HG03575 (cell line): ENCODE results near the gene TPH2.

Source experiments
- ATAC-seq: cut with Tn5 transposase; IDR thresholded peaks from one replicate; pipeline ENCODE4 v1.9.1; 2021; ENCODE audit not compliant: unreplicated experiment, insufficient number of reproducible peaks, low FRiP score; ENCODE audit errors: extremely low read depth

TPH2 gene

DNA sequence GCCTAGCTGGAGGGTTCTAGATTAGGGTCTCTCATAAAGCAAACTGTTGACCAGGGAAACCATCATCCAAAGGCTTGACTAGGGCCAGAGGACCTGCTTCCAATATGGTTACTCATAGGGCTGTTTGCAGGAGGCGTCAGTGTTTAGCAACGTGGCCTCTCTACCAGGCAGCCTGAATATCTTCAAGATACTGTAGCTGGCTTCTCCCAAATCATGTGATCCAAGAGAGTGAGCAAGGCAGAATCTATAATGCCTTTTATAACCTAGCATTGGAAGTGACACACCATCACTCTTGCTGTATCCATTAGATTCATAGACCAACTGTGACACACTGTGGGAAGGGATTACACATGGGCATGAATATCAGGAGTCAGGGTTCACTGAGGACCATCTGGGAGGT is 17.3 kb downstream of the TPH2 start:
- ATAC-seq: no peak

DNA sequence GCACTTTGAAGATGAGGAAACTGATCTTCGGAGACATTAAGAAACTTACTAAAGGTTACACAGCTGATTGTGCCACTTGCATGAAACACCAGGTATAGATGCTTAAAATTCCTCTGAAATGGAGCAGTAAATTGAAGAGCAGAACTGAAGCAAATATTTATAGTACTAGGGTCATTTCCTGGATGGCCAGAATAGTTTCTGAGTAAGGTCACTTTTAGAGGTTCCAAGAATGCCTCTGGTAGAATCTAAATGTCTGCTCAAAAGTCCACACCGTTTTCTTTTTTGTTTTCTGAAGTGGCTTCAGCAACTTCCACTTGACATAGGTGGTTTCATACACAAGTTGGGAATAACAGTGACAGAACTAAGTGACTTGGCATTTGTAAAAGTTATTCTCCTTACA is 19.4 kb downstream of the TPH2 start:
- ATAC-seq: no peak

DNA sequence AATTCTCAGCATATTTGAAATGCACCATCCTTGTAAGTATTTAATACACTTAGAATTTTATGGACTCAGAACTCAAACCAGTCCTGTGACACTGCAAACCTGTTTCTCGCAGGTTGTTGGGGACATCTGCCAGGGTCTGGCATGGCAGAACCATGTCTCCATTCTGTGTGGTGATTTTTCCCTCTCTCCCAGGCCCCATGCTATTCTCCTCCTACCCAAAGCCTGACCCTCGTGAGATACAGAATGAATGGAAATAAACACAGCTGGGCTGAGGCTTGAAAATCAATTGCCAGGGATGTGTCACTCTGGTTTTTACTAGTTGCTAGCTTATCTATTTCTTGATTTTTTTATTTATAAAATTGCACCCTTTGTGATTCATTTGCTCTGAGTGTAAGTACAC is 19.8 kb downstream of the TPH2 start:
- no peak for ATAC-seq

DNA sequence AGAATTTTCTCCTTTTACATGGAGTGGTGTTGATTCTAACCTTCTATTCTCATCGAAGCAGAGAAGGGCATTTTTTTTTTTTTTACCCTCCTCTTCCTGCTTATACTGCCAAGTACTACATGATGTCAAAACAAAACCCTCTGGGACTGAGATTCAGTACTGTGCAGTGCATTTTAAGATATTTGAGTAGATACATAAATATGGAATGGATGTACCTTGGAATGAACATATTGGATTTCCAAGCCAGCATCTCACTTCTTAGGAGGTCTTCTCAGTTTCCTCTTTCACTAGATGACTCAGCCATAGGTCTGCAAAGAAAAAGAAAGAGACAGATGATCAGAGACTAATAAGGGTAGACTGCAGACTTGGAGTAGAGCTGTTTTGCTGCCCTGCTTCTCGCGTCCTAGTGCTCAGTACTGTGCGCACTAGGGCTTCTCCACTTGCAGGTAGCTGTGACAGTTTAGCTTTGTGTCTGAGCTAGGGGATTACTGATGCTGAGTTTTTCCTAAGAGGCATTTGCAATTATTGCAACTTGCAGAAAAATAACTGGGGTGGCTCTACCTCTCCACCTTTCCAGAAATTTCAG is 20.4 kb downstream of the TPH2 start:
- no peak for ATAC-seq

DNA sequence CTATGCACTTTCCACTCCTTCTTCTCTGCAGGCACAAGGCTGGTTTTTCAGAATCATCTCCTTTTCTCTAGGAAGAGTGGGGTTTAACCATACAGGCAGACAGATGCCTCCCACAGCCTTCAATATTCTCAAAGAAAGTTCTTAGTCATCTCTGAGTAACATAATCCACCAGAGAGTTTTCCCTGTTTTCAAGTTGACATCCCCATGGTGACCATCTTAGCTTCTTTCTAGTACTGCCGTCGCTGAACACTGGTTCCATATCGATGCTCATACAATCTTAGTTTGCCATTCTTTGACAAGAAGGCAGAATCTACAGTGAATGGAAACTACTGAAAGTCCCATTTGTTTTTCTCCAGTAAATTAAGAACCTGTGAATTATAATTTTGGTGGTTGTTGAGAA is 28.6 kb downstream of the TPH2 start:
- ATAC-seq: no peak

DNA sequence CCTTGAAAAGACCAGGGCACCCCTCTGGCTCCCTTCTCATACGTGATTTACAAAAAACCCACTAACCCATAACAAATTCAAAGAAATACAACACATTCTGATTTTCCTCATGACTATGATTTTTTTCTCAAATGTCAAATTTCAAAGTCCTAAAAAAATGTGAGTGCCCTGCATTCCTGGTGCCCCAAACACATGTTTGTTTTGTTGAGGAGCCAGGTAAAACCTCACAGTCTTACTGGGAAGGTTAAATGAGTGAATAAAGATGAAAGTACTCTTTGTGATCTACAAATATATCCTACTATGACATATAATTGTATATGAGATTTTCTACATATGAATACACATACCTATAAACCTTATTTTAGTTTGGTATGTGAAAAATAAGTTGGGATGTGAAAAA is 30.7 kb downstream of the TPH2 start:
- ATAC-seq: no peak

DNA sequence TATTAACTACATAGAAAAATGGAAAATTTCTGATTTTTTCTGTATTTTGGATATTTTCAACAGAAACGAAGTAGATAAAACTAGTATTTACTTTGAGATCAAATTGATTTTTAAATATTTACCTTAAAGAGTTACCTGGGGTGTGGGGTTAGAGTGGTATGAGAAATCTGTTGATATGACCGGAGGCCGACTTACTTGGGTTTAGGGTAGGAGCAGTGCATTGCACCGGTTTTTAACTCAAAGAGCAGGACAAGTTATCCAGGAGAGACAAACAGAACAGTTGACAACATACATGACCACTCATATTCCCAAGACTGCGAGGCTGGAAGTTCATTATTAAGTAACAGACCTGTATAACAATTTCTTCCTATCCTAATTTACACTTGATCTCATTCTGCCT is 31.4 kb downstream of the TPH2 start:
- ATAC-seq: no peak

DNA sequence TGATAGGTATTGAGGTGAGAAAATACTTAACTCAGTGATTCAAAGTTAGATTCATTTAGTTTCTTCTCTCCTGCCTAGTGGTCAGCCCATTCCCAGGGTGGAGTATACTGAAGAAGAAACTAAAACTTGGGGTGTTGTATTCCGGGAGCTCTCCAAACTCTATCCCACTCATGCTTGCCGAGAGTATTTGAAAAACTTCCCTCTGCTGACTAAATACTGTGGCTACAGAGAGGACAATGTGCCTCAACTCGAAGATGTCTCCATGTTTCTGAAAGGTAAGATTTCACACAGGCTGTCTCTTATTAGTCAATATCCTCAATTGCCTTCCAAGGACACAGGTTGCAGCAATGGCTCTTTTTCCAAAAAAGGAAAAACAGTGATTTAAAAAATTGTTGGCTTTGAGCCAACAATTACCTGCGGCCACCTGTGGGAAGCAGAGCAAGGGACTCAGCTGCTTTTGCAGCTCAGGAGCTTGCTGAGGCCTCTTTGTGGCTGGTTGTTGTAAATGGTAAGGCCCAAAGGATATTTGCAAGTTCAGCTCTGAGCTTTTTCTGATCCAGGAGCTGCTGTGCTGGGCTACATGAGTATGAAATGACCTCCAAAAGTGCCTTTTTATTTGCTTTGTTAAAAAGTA is 33.9 kb downstream of the TPH2 start:
- ATAC-seq: no peak

DNA sequence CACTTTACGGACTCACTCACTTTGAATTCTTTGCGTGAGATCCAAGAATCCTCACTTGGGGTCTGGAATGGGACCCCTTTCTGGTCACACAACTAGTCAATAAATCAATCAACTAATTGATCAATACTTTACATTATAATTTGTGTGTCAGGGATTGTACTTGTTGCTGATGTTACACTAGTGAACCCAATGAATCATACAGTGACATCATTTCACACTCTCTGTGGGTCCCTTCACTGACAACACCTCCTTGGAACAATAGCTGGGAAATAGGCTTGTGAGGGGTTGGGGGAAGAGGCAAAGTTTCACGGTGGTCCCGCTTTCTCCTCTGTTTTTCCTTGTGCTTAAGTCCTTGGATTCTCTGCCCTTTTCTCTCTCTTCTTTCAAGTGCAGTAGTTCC is 35.0 kb downstream of the TPH2 start:
- no peak for ATAC-seq

DNA sequence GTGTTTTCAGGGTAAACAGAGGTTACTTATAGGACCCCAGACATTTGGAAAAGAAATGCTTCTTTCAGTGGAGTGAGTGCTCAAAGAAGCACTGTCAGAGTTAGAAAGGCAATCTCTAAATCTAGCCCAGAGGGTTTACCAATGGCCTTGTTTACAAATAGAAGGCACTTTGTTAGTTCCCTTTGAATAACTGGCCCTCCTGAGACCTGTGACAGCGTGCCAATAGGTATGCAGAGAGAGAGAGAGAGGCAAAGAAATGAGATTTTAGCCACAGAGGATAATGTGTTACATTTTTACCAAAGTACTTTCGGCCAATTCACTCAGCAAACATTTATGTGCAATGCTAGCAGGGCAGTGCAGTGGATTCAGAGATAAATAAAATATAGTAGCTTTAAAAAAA is 41.9 kb downstream of the TPH2 start:
- no peak for ATAC-seq

DNA sequence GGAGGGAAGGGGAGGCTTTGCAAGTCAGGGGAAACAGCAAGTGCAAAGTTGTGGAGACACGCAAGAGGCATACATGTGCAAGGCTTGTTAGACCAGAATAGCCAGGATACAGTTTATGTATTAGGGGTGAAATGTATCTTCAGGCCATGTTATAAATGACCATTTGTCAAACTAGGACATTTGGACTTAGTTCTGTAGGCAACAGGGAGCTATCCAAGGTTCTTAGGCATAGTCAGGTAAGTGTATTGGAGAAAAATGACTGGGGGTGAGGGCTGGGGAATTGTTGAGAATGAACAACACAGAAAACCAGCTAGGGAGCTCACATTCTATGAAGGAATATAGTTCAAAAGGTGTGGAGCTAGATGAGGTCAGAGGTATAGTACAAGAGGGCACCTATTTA is 42.5 kb downstream of the TPH2 start:
- no peak for ATAC-seq

DNA sequence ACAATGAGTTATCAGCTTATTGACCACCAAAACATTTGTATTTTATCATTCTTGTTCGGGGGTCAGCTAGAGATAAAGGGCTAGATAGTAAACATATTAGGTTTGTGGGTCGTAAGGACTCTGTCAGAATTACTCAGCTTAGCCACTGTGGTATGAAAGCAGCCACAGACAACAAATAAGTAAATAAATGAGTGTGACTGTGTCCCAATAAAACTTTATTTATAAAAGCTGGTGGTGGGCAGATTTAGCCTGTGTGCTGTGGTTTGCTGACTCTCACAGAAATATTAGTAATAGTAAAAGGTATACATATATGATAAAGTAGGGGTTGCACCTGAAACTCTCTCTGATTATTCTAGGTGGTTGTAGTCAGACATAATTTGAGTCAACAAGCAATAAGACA is 56.1 kb downstream of the TPH2 start:
- ATAC-seq: no peak

DNA sequence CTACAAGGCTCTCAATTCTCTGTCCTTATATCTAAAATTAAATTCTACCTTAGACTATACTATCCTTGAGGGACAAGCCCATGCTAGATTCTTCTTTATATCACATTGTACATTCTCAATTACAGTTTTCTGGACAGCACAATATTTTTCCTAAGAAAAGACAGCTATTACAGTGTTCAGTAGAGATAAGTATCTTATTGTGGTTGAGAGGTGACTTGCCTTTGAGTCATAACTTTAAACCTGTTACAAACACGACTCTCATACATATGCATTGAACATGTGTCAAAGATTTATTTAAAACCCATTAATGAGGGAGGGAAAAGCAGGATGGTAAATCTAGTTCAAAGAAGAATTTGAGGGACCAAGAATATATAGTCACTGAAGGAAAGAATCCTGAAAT is 61.1 kb downstream of the TPH2 start:
- no peak for ATAC-seq

DNA sequence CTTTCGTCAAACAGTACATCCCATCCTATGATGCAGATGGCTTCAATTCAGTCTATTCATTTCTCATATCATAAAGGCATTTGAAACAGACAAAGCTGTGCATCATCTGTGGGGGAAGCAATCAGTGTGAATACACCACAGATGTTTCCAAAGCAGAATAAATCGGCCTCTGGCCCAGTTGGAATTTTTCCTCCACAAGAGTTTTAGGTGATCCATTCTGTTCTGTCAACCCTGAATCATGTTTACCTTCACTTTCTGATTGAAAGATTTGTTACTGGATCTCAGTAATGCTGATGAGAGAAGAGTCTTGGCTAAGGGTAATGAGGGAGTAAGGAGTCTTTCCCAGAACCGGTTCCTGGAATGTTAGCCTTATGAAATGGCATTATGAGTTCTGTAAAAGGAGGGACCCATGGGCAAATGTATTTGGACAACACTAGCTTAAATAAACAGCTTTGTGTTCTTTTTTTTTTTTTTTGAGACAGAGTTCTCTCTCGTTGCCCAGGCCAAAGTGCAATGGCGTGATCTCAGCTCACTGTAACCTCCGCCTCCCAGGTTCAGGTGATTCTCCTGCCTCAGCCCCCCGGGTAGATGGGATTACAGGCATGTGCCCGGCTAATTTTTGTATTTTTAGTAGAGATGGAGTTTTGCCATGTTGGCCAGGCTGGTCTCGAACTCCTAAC is 62.5 kb downstream of the TPH2 start:
- no peak for ATAC-seq

DNA sequence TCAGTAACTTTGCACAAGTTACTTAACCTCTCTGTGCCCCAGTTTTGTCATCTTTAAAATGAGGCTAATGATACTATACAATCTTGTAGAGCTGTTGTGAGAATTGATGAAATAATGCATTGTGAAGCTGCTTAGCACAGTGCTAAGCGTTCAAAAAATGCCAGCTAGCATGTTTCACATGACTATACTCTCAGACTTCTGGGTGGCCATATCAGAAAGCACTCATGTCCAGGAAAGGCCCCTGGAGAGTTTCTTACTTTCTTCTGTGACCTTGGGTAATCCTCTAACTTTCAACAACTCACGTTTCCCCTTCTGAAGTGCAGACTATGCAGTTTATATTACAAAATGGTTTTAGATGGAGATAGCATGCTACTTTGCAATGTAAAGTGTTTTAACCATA is 68.1 kb downstream of the TPH2 start:
- ATAC-seq: no peak

DNA sequence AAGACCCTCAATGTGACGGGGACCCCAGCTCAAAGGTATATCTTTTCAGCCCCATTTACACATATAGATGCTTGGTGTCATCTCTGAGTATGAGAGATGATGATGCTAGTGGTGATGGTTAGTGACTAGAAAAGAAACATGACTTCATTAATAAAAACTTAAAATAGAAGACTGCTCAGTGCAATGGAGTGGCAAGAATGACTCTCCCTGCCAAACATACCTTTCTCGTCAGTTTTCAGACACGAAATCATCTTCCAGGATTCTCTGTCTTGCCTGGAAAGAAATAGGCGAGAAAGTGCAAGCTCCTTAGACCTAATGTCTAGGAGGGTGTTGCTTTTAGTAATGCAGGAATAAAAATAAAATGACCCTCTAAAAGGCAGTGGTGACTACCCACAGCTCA is 71.7 kb downstream of the TPH2 start:
- no peak for ATAC-seq

DNA sequence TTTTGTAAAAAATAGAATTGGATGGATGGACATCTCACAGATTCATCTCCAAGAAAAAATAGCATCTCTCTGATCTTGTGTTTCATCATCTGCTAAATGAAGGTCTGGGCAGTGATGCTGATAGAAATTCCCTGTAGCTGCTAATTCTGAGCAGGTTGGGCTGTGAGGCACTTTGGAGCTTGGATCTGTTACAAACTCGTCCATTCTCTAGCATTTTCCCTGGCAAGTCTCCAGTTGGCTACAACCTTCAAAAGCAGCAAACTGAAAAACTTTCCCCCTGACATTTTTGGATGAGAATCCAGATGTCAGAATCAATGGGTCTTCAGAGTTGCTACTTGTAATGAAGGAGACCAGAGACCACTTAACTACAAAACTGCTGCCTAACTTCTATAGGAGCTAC is 72.7 kb downstream of the TPH2 start:
- no peak for ATAC-seq

DNA sequence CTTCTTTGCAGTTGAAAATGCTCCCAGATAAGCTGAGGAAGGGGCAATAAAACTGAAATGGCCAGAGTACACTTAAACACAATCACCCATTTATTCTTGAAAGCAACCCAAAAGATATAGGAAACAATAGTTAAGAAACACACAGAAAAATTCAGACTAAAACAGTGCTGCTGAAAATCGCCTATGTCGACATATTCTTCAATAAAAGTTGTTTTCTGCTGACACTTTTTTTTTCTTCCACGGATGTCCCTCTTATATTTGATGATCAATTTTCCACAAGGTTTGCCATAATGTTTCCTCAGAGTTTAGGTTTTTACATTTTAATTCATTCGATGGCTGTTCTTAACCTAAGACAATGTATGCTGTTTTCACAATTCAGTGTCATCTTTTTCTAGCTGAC is 74.2 kb downstream of the TPH2 start:
- ATAC-seq: no peak

DNA sequence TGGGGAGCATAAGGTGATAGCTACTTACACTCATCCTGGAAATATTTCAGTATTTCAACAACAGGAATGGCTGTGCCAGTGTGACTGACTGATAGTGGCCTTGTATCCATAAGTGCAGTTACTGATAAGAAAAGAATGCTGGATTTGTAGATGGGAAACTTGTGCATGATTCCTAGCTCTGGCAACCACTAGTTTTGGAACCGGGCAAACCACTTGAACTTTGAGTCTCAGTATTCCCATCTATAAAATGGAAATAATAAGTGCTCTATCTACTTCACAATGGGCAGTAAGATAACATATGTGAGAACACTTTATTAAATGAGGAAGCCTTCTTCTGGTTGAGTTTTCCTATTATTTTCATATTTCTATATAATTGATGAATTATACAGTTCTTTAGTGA is 77.2 kb downstream of the TPH2 start:
- no peak for ATAC-seq

DNA sequence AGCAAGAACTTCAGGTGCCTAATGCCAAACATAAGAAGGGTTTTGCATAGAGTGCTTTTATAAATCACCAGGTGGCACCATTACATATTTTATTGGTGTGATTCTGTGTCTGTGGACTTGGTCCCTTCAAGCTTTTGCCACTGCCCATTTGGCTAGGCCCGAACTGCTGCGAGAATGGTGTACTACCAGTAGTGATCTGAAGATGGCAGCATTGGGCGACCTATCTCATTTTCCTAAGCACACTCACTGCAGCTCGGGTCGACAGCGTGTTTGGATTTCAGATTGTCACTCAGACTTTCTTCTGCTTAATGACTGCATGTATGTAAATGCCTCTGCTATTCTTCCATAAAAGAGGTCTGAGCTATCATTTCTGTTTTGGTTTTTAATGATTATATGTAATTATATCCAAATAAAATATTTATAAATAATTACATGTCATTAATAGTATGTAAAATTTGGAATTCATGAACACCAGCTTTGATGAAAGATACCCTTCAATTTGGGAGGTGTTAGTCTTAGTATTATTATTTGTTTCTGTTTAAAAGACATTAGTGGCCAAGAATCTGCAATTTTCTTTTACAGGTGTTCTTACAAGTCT is 78.5 kb downstream of the TPH2 start:
- ATAC-seq: peak; percentile 98
